ENCODE data around the gene HIRIP3.
"Not testable (repeated sequence)": the region's sequence is repeated elsewhere in the genome, so short reads cannot be mapped to it uniquely, and the experiment has no call there.

Gene HIRIP3

DNA sequence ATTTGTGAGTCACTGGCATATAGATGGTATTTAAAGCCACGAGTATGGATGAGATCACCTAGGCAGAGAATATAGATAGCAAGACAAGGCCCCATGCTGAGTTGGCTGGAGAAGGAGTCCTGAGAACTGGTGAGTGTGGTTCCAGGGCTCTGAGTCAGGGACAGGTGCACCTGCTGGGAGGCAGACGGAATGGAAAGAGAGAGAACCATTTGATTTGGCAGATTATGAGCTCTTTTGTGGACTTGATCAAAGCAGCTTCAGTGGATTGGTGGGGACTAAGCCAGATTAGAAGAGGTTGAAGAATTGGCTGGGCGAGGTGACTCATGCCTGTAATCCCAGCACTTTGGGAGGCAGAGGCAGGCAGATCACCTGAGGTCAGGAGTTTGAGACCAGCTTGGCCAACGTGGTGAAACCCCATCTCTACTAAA lies 23.3 kb upstream of the HIRIP3 start:
- no peak overlapping the region for H3K4me3 ChIP-seq (ENCODE audit: low read length)
- DNase-seq (ENCODE audit: low read depth, low spot score), result no peak

DNA sequence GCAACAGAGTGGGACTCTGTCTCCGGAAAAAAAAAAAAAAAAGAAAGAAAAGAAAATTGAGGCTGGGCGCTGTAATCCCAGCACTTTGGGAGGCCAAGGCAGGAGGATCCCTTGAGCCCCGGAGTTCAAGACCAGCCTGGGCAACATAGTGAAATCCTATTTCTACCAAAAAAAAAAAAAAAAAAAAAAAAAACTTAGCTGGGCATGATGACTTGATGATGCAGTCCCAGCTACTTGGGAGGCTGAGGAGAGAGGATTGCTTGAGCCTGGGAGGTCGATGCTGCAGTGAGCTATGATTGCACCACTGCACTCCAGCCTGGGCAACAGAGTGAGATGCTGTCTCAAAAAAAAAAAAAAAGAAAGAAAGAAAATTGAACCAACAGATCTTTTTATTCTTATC lies 22.5 kb upstream of the HIRIP3 start:
- H3K4me3 ChIP-seq (ENCODE audit: low read length); DNase-seq (ENCODE audit: low read depth, low spot score): not testable (repeated sequence)

DNA sequence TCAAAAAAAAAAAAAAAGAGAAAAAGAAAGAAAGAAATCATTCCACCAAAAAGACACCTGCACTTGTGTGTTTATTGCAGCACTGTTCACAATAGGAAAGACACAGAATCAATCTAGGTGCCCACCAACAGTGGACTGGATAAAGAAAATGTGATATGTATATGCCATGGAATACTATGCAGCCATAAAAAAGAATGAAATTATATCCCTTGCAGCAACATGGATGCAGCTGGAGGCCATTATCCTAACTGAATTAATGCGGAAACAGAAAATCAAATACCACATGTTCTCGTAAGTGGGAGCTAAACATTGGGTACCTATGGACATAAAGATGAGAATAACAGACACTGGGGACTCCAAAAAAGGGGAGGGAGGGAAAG lies 21.9 kb upstream of the HIRIP3 start:
- H3K4me3 ChIP-seq (ENCODE audit: low read length), result no peak overlapping the region
- DNase-seq (ENCODE audit: low read depth, low spot score), result no peak

DNA sequence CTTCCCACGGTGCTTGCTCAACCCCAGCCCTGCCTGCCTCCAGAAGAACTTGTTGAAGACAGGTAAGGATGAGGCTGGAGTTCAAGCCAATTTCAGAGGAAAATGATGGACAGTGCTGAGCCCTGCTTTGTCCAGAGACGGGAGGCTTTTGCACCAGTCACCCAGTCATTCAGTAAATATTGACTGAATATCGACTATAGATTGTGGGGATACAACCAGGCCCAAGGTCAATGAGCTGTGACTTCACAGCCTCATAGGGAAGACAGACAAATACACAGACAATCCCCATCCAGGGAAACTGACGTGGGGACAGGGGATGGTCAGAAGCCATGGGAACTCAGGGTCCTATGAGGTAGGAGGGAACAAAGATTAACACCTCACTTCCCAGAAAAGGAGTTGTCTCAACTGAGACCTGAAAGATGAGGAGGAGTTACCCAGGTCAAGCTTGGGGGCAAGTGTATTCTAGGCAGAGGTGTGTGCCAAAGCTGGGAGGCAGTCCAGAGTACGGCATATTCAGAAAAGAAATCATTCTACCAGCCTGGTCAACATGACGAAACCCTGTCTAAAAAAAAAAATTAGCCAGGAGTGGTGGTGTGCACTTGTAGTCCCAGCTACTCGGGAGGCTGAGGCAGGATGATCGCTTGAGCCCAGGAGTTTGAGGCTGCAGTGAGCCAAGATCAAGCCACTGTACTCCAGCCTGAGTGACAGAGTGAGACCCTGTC lies 21.3 kb upstream of the HIRIP3 start:
- no peak for DNase-seq (ENCODE audit: low read depth, low spot score)
- H3K4me3 ChIP-seq (ENCODE audit: low read length), result no peak overlapping the region

DNA sequence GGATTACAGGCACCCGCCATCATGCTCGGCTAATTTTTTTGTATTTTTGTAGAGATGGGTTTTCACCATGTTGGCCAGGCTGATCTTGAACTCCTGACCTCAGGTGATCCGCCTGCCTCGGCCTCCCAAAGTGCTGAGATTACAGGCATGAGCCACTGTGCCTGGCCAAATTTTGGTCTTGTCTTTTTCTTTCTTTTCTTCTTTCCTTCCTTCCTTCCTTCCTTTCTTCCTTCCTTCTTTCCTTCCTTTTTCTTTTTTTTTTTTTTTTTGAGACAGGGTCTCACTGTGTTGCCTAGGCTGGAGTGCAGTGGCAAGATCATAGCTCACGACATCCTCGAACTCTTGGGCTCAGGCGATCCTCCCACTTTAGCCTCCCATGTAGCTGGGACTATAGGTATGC lies 20.0 kb upstream of the HIRIP3 start:
- not testable (repeated sequence) for DNase-seq (ENCODE audit: low read depth, low spot score)

GRCh38 chr16:30012598-30012997 lies 17.2 kb upstream of the HIRIP3 start:
- DNase-seq (ENCODE audit: low read depth, low spot score); H3K4me3 ChIP-seq (ENCODE audit: low read length): not testable (repeated sequence)

More for the DNA sequence above, 20.0 kb upstream of the HIRIP3 start:
- not testable (repeated sequence) for H3K4me3 ChIP-seq (ENCODE audit: low read length)

DNA sequence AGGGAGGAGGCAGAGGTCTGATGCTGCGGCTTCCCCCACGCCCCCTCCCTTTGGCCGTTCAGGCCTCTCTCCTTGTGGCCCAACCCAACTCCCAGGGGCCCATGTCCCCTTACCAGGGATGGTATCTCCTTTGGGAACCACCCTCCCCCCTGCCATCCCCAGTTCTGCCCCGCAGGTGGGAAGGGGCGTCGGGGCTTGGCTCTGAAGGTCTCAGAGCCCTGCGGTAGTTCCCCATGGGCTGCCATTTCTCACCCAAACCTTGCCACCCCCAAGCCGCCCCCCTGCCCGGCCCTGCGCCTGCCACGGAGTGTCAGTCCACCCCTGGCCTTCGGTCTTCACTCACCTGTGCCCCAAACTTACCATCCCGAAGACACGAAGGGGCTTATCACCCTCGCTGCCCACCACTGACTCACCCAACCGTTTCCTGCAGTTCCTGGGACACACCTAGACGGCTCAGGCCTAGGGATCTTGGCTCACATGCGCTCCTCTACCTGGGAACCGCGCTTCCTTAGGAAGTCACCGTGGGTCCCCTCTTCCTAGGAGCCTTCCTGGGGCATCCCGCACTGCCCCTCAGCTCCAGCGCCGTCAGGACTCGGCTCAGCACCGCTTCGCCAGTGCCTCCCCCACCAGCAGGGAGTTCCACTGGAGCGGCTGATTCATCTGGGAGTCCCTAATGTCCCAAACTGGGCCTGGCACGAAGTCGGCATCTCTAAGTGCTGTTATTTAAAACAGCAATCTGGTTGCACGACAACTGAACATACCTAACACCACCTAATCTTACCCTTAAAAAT lies 16.5 kb upstream of the HIRIP3 start:
- H3K4me3 ChIP-seq (ENCODE audit: low read length), result peak overlapping the region; percentile 59; the same call in 1 of the 2 replicates
- DNase-seq (ENCODE audit: low read depth, low spot score), result no peak

DNA sequence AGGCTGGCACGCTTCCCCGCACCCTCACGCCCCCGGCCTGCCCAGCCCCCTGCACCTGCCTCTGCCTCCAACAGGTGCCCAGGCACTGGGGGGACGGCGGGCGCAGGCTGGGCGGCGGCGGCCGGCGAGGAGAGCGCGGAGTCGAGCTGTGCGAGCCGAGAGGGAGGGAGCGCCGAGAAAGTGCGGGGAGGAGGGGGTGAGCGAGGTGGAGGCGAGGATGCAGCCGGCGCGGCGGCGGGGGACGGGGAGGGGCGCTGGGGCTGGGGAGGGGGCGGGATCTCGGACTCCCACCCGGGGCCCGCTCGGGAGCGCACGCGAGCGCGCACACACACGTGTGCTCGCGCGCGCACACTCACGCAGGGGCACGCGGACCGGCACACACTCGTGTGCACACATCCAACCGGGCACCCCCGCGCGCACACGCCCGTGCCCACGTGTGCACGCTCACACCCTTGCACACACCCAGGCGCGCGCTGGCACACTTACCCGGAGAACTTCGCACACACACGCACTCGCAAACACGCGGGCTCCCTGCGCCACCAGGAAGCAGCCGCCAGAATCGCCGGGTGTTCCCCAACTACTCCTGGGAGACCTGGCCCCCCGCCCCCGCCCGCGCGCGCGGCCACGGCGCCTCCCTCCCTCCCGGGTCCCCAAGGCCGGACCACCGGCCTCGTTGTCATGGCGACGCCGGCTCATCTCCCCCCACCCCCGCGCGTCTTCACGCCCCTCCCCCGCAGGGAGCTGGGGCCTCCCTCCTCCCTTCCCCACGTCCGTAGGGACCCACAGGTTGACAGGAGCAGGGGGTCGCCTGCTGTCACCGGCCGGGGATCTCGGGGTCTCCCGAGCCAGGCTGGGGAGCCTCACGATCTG lies 15.7 kb upstream of the HIRIP3 start, which contains the start of gene DOC2A:
TSS of gene DOC2A (minus strand) at position 184 of the 870 bp plus-strand sequence. CDS start 805 bp downstream, outside the sequence.
- DNase-seq (ENCODE audit: low read depth, low spot score), result peak; percentile 28
- H3K4me3 ChIP-seq (ENCODE audit: low read length), result peak within 1 kb of the TSS; percentile 59

DNA sequence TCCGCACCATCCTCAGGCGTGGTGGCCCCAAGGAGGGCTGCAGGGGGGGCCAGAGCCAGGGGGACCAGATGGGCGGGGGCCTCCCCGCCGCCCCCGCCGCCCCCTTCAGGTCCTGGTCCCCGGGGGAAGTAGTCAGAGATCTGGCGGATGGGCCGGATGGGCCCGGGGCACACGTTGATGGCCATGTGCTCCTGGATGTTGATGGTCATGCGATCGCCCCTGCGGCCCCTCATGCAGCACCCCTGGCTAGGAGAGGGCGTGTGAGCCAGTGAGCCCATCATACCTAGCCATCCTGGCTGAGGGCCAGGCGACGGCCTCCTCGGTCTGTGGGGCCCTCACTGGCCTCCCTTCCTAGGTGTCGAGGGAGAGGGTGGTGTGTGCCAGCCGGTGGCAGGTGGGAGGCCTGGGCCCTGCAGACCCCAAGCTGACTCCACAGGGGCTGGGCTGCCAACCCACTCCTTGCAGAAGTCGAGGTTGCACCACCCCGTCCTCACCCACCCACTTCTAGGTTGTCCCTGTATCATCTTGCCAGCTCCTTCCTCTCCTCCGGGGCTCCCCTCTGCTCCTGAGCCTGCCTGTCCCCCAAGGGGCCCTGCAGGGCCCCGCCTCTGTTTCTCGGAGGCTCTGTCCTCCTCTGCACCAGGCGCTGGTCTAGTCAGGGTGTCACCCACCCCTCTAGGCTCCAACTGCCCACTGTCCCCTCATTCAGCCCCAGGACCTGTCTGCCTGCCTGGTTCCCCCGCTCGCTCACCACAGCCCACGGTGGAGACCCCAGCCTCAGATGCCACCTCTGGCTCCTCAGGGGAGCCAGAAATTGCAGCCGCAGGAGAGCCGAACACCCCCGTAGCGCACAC lies 14.8 kb upstream of the HIRIP3 start:
- no peak for DNase-seq (ENCODE audit: low read depth, low spot score)
- peak overlapping the region; percentile 59 for H3K4me3 ChIP-seq (ENCODE audit: low read length)

- no peak overlapping the region for H3K4me3 ChIP-seq (ENCODE audit: low read length)
- DNase-seq (ENCODE audit: low read depth, low spot score), result no peak
Observed at GRCh38 chr16:30009085-30009862, 13.9 kb upstream of the HIRIP3 start.

DNA sequence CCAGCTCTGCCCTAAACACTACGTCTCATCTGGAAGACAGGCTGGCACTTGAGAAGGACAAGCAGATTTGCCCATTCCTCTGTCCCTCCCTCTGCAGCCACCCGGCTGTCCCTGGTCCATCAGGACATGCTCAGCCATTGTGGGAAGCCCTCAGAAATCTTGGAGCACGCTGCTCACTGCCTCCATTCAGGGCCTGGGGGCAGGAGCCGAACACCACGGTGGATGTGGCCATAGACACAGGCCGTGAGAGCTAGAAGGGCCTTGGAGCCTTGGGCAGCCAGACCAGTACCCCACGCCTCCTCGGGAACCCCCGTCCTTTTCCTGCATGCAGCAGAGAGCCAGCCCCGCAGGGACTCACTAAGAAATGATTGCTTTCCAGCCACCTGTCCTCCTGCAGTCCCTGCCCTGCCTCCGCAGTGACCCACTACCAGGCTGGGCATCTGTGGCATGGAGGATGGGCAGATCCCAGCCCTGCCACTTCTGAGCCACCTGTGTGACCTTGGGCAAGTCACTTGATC lies 12.0 kb upstream of the HIRIP3 start:
- no peak overlapping the region for H3K4me3 ChIP-seq (ENCODE audit: low read length)

DNA sequence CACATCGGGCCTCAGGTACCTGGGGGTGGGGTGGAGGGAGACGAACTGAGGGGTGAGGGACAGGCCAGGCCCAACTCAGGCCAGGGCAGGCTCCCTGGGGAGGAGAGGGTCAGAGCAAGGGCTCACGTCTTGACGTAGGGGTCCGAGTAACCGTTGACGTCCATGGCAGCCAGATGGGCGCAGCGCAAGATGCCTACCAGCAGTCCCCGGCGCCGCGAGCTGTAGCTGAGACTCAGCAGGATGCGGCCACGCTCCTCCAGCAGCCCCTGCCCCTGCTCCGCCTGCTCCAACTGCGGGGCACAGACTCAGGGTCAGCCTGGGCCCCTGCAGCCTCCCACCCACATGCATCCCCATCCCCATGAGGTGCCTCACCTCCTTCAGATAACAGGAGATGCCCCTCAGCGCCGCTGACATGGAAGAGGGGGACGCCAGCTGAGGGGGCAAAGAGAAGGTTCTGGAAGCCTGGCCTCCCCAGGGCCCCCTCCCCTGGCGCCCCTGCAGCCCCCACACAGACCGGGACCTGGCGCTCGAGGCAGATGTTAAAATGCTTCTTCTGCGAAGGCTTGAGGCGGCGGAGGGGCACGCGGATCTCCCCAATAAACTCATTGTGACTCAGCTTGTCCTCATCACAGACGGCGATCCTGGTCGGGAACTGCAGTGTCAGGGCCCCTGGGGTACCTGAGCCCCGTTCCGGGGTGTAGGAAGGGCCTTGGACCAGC lies 11.4 kb upstream of the HIRIP3 start:
- DNase-seq (ENCODE audit: low read depth, low spot score), result no peak
- no peak overlapping the region for H3K4me3 ChIP-seq (ENCODE audit: low read length)

More for the DNA sequence above, 12.0 kb upstream of the HIRIP3 start:
- DNase-seq (ENCODE audit: low read depth, low spot score), result no peak

- no peak for DNase-seq (ENCODE audit: low read depth, low spot score)
- no peak overlapping the region for H3K4me3 ChIP-seq (ENCODE audit: low read length)
Observed at GRCh38 chr16:30006095-30006473, 10.7 kb upstream of the HIRIP3 start.

DNA sequence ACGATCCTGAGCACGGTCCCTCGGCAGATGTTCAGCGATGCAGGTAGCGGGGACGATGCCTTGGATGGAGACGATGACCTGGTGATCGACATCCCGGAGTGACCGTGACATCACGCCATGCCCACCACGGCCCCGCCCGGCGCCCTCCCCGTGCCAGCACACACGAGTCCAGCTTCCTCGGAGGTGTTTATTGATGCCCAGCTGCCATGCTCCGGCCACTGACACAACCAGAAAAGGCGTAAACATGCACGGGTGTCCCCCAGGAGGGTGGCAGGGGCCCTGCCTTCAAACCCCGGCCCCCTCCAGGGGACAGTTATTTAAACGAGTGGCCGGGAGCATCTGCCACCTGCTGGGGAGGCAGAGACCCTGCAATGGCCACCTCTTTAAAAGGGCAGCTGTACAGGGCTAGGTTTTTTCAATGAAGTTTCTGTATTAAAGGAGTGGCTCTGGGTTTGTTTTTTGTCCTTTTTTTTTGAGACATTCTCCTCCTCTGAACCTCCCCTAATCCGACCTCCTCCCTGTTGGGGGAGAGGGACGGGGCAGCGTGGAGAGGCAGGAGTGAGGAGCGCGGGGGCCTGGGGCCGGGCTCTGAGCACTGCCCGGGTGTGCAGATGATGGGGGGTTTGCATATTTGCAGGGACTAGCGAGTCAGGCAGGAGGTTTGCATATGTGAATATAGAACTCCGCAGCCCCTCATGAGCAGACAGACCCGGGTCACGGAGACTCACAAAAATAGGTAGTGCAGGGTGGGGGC lies 10.1 kb upstream of the HIRIP3 start:
- H3K4me3 ChIP-seq (ENCODE audit: low read length), result no peak overlapping the region
- DNase-seq (ENCODE audit: low read depth, low spot score), result peak; percentile 35

GRCh38 chr16:30004811-30005242 lies 9.4 kb upstream of the HIRIP3 start:
- H3K4me3 ChIP-seq (ENCODE audit: low read length), result no peak overlapping the region
- peak; percentile 42 for DNase-seq (ENCODE audit: low read depth, low spot score)

DNA sequence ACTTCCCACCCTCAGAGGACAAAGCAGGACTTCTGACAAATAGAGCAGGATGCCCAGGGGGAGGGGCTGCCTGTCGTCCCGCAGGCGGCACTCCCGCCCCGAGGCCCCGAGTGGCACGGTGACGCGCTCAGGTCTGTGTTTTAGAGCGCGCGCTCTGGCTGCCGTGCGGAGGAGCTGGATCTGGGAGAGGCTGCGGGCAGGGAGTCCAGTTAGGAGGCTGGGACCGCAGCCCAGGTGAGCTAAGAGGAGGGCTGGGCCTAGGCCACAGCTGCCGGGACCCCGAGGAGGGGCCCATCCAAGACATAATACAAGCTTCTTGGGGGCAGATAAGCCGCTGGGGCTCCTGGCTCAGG lies 9.0 kb upstream of the HIRIP3 start:
- no peak for DNase-seq (ENCODE audit: low read depth, low spot score)
- H3K4me3 ChIP-seq (ENCODE audit: low read length), result no peak overlapping the region

All from Jurkat, Clone E6-1 (cell line).